Neural crest cell (in vitro differentiated cells): ENCODE measurements around the gene RHEB. TPM values are rescaled to one million over a fixed set of nuclear protein-coding genes. Genes with fewer than 3 reads are reported as not detected.

Source experiments
- DNase-seq: peaks from one replicate; pipeline ENCODE4 v3.0.0; 2021; ENCODE audit warnings: low read depth, mixed read lengths, low spot score
- H3K27ac Mint-ChIP-seq: one replicate; pipeline ENCODE4 v1.8.0; 2021; ENCODE audit warnings: mild to moderate bottlenecking, mixed read lengths; ENCODE audit not compliant: unreplicated experiment
- H3K27me3 Mint-ChIP-seq: 2 replicates; pipeline ENCODE4 v1.8.0; 2021; ENCODE audit warnings: low read depth, mild to moderate bottlenecking, mixed read lengths
- H3K36me3 Mint-ChIP-seq: 2 replicates; pipeline ENCODE4 v1.8.0; 2021; ENCODE audit warnings: low read depth, mild to moderate bottlenecking, mixed read lengths
- H3K4me1 Mint-ChIP-seq: 2 replicates; pipeline ENCODE4 v1.8.0; 2021; ENCODE audit warnings: mixed read lengths
- H3K4me3 Mint-ChIP-seq: one replicate; pipeline ENCODE4 v1.8.0; 2021; ENCODE audit warnings: mild to moderate bottlenecking, mixed read lengths
- H3K9me3 Mint-ChIP-seq: 2 replicates; pipeline ENCODE4 v1.8.0; 2021; ENCODE audit warnings: mixed read lengths
- CTCF ChIP-seq: fragments of 200-600 bp; sonication (generic); conservative IDR thresholded peaks from 2 replicates; pipeline ENCODE4 v1.5.0; 2021; ENCODE audit warnings: antibody characterized with exemption, mild to moderate bottlenecking
- total RNA-seq: library from RNA; stranded (reverse); gene quantifications from 2 replicates; pipeline ENCODE4 v1.2.1, GENCODE V29; 2021

RHEB gene
- total RNA-seq, 1 donor from 2014 or later = 92.9 TPM

DNA sequence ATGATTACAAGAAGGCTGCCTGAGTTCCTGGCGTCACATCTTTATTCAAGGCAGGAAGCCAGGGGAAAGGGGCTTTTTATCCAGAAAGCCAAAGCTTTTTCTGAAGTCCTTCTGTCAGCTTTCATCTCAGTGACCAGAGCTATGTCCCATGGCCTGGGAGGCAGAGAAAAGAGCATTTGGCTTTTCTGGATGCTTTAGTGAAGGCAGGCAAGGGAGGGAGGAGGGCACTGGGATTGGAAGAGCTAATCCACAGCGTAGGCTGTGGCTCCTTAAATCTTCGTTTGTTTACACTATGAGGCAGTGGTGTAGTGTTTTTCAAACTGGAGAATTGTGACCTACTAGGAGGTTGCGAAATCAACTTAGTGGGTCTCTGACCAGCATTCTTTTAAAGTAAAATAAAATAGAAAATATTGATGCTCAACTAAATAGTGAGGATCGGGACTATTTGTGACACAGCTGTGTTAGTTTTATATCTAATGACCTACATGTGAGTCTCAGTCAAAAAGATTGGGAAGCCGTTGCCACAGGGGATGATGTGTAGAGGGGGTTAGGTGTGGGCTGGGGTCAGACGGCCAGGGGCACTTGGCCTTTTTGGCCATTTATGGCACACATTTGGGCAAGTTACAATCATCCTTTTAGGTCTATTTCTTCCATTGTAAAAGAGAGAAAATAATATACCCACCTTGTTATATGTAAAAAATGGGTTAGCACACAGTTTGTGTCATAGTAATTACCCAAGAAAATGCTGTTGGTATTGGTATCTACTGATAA lies 93.8 kb downstream of the RHEB start:
- no peaks in the 10 kb centered on the region for H3K27me3 Mint-ChIP-seq
- no peak overlapping the region for H3K27ac Mint-ChIP-seq
- H3K36me3 Mint-ChIP-seq = peaks cover 3% of the 10 kb centered on the region
- DNase-seq = no peak
- no peak overlapping the region for H3K4me3 Mint-ChIP-seq
- no peak for TF ChIP-seq CTCF
- peaks cover 8% of the 10 kb centered on the region for H3K9me3 Mint-ChIP-seq
- peaks cover 25% of the 10 kb centered on the region for H3K4me1 Mint-ChIP-seq

DNA sequence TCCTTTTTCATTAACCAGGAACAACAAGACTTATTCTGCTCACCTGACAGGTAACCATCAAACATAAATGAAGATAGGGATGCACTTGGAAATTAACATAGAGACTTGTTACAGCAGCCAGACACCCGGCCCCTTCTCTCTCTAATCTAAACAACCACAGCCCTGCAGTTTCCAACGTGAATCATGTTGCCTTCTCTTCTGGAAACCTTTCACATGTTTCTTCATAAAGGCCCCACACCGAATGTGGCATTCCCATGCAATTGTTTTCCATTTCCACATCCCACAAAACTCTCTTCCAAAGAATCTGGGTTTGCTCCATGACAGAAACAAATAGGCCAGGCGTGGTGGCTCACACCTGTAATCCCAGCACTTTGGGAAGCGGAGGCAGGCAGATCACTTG lies 94.9 kb downstream of the RHEB start:
- no peak overlapping the region for H3K27ac Mint-ChIP-seq
- H3K27me3 Mint-ChIP-seq = no peaks in the 10 kb centered on the region
- TF ChIP-seq CTCF = no peak
- peaks cover 9% of the 10 kb centered on the region for H3K36me3 Mint-ChIP-seq
- peaks cover 22% of the 10 kb centered on the region for H3K4me1 Mint-ChIP-seq
- peaks cover 8% of the 10 kb centered on the region for H3K9me3 Mint-ChIP-seq
- DNase-seq = no peak
- H3K4me3 Mint-ChIP-seq = no peak overlapping the region

DNA sequence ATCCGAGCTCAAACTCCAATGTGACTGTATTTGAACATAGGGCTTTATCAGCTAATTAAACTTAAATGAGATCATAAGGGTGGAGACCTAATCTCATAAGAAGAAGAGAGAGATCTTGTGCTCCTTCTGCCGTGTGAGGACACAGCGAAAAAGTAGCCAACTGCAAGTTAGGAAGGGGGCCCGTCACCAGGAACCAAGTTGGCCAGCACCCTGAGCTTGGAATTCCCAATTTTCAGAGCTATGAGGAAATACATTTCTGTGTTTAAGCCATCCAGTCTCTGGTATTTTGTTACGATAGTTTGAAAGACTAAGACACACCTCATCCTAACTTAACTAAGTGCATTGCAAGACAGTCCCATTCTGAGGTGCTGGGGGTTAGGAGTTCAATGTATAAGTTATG lies 95.8 kb downstream of the RHEB start:
- H3K27me3 Mint-ChIP-seq = no peaks in the 10 kb centered on the region
- TF ChIP-seq CTCF = no peak
- H3K27ac Mint-ChIP-seq = no peak overlapping the region
- peaks cover 9% of the 10 kb centered on the region for H3K36me3 Mint-ChIP-seq
- no peak for DNase-seq
- H3K9me3 Mint-ChIP-seq = peaks cover 8% of the 10 kb centered on the region
- no peak overlapping the region for H3K4me3 Mint-ChIP-seq
- H3K4me1 Mint-ChIP-seq = peaks cover 13% of the 10 kb centered on the region

- H3K4me3 Mint-ChIP-seq = no peak overlapping the region
- H3K9me3 Mint-ChIP-seq = peaks cover 9% of the 10 kb centered on the region
- no peak for TF ChIP-seq CTCF
- H3K4me1 Mint-ChIP-seq = peaks cover 6% of the 10 kb centered on the region
- H3K36me3 Mint-ChIP-seq = peaks cover 10% of the 10 kb centered on the region
- no peaks in the 10 kb centered on the region for H3K27me3 Mint-ChIP-seq
- DNase-seq = no peak
- H3K27ac Mint-ChIP-seq = no peak overlapping the region
These were observed 96.5 kb downstream of the RHEB start for GRCh38 chr7:151423226-151423625.

- Mint-ChIP-seq H3K36me3 (peaks cover 13% of the 10 kb centered on the region), H3K27me3 (no peaks in the 10 kb centered on the region), H3K4me1 (no peaks in the 10 kb centered on the region), H3K27ac (no peak overlapping the region), H3K4me3 (no peak overlapping the region), H3K9me3 (peaks cover 12% of the 10 kb centered on the region)
- DNase-seq = no peak
- TF ChIP-seq CTCF = no peak
These were observed 97.5 kb downstream of the RHEB start for GRCh38 chr7:151422212-151422611.
